Thoracic aorta (tissue), 2 donors: Measurements from ENCODE around the gene LDHD. TPM values are rescaled to one million over a fixed set of nuclear protein-coding genes. Genes with fewer than 3 reads are reported as not detected.
"Not testable (repeated sequence)": the region's sequence is repeated elsewhere in the genome, so short reads cannot be mapped to it uniquely, and the experiment has no call there.

ENCODE experiments used
- ATAC-seq: fragments of 150-250 bp; one replicate; pipeline ENCODE4 v1.8.0; 2017; ENCODE audit warnings: low read depth; ENCODE audit not compliant: insufficient number of reproducible peaks, low FRiP score
- DNase-seq: peaks from one replicate; pipeline ENCODE4 v3.0.0-alpha.2; 2020; ENCODE audit warnings: low spot score
- H3K27ac ChIP-seq, 2 donors: fragments of 200-600 bp; sonication (generic); 1 replicate in 1 of 2; 2 replicates in 1 of 2; pipeline ENCODE4 v1.5.1; 2016; ENCODE audit warnings: mild to moderate bottlenecking in 2 of 2, moderate library complexity in 2 of 2
- H3K27me3 ChIP-seq: fragments of 200-600 bp; sonication (generic); replicated peaks from 2 replicates; pipeline ENCODE4 v1.6.0; 2016; ENCODE audit warnings: mild to moderate bottlenecking; ENCODE audit not compliant: insufficient read depth
- H3K36me3 ChIP-seq: fragments of 200-600 bp; sonication (generic); one replicate; pipeline ENCODE4 v1.5.1; 2016
- H3K4me1 ChIP-seq, 2 donors: fragments of 200-600 bp; sonication (generic); 1 replicate in 1 of 2; 2 replicates in 1 of 2; pipeline versions ENCODE4 v1.5.1 to v1.6.0; 2016; ENCODE audit warnings: low read depth in 2 of 2, mild to moderate bottlenecking in 1 of 2; ENCODE audit not compliant: control insufficient read depth in 1 of 2
- H3K4me3 ChIP-seq: fragments of 200-600 bp; sonication (generic); 2 replicates; pipeline ENCODE4 v1.5.1; 2016; ENCODE audit warnings: mild to moderate bottlenecking
- H3K9me3 ChIP-seq: fragments of 200-600 bp; sonication (generic); 2 replicates; pipeline ENCODE4 v1.5.1; 2016
- total RNA-seq, 2 donors: library from RNA; depleted of rRNA; stranded (reverse); fragments of >200 nt; gene quantifications; one replicate each; pipeline versions ENCODE4 v1.1.0 to v1.2.3, GENCODE V29; 2016
- TF ChIP-seq, protein P1 (sequence below): fragments of 200-600 bp; sonication (generic); IDR thresholded peaks from one replicate; pipeline ENCODE4 v1.5.1; 2019; ENCODE audit warnings: antibody characterized with exemption

Gene LDHD
- total RNA-seq, 2 donors from 2014 or later, result 7.2 to 14.1 TPM

DNA sequence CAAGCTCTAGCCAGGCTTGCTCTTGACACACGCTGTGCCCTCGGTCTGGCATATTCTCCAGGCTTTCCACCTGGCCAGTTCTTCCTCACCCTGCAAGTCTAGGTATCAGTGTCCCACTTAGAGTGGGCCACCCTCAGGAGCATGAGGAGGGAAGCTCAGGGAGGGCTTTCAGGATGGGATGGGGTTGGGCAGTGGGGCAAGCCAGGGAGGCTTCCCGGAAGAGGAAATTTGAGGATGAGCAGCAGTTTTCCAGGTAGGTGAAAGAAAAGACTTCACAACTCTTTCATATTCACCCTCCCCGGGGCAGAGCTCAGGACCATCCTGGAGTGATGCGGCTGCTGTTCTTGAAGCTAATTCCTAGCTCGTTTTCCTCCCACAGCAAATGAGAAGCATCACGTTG, 14.5 kb upstream of the LDHD start:
- ATAC-seq (no peak), DNase-seq (no peak)
- Histone ChIP-seq H3K27me3 (no peaks in the 10 kb centered on the region), H3K27ac (no peak overlapping the region), H3K9me3 (no peaks in the 10 kb centered on the region), H3K36me3 (no peaks in the 10 kb centered on the region), H3K4me1 (peaks cover 0 to 7% of the 10 kb centered on the region in 2 donors), H3K4me3 (no peak overlapping the region)
- TF ChIP-seq, protein P1, sequence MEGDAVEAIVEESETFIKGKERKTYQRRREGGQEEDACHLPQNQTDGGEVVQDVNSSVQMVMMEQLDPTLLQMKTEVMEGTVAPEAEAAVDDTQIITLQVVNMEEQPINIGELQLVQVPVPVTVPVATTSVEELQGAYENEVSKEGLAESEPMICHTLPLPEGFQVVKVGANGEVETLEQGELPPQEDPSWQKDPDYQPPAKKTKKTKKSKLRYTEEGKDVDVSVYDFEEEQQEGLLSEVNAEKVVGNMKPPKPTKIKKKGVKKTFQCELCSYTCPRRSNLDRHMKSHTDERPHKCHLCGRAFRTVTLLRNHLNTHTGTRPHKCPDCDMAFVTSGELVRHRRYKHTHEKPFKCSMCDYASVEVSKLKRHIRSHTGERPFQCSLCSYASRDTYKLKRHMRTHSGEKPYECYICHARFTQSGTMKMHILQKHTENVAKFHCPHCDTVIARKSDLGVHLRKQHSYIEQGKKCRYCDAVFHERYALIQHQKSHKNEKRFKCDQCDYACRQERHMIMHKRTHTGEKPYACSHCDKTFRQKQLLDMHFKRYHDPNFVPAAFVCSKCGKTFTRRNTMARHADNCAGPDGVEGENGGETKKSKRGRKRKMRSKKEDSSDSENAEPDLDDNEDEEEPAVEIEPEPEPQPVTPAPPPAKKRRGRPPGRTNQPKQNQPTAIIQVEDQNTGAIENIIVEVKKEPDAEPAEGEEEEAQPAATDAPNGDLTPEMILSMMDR, result no peak

DNA sequence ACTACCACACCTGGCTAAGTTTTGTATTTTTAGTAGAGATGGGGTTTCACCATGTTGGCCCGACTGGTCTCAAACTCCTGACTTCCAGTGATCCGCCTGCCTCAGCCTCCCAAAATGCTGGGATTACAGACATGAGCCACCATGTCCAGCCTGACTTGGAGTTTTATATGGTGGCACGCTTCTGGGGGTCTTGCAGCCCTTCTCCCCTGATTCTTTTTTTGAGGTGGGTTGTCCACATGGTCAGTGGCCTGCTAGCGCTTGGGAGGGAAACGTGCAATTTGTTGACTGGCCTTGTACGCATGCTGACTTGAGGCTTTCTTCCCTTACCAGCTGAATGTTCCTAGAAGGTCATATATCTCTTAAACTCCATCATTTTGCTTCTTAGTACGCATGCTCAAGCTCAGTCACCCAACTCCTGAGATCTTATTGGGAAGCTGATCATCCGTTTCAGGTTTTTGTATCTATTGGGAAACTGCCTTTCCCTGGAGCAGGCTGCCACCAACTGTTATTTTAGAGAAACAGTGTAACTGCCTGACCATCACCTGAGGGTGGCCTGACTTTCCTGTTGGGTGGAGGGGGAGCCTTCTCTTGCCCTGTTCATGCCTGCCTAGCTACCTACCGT, 13.7 kb upstream of the LDHD start:
- TF ChIP-seq, protein P1, result no peak
- no peaks in the 10 kb centered on the region for H3K36me3 ChIP-seq
- peaks cover 0 to 7% of the 10 kb centered on the region in 2 donors for H3K4me1 ChIP-seq
- H3K4me3 ChIP-seq, result no peak overlapping the region
- H3K27ac ChIP-seq, result no peak overlapping the region
- no peaks in the 10 kb centered on the region for H3K27me3 ChIP-seq
- no peak for ATAC-seq
- no peak for DNase-seq
- no peaks in the 10 kb centered on the region for H3K9me3 ChIP-seq

DNA sequence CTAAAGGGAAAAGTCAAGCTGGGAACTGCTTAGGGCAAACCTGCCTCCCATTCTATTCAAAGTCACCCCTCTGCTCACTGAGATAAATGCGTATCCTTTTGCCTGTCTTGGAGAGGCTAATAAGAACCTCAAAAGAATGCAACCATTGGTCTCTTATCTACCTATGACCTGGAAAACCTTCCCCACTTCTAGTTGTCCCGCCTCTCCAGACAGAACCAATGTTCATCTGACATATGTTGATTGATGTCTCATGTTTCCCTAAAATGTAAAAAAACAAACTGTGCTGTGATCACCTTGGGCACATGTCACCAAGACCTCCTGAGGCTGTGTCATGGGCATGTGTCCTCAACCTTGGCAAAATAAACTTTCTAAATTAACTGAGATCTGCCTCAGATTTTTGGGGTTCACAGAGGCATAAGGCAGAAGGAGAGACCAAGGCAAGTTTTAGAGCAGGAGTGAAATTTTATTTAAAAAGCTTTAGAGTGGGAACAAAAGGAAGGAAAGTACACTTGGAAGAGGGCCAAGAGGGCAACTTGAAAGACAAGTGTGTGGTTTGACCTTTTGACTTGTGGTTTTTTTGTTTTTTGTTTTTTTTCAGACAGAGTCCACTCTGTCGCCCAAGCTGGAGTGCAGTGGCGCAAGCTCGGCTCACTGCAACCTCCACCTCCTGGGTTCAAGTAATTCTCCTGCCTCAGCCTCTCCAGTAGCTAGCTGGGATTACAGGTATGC, 13.0 kb upstream of the LDHD start:
- not testable (repeated sequence) for DNase-seq, H3K36me3 ChIP-seq, ATAC-seq, H3K27me3 ChIP-seq, H3K4me1 ChIP-seq, H3K27ac ChIP-seq, H3K4me3 ChIP-seq, H3K9me3 ChIP-seq

DNA sequence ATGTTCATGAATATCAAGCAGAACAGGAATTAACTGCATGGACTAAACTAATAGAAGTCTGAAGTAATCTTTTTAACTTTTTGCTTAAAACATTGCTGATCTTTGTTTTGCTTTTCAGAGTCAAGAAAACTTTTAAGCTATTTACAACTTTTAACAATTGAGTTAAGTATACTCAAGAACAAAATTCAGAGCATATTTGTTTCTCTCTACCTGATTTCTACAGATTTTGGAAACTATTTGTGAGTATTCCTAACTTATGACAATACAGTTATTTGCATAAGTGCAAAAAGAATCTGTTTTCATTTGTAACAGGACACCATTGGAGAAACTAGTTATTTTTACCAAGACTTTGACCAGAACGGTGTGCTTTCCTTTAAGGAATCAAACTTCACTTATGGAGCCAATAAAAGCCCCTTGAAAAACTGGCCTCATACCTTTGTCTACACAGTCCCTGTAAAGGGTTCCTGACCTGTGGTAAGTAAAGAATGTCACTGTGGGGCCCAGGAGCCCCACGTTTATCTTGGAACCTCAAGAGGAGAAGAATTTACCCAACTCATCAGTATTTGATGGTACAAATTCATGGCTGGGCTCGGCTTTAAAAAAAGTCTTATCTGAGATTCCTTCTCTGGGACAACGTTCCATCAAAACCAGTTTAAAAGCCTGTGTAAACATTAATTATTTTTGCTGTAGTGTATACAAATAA, 11.3 kb upstream of the LDHD start:
- no peaks in the 10 kb centered on the region for H3K27me3 ChIP-seq
- no peak overlapping the region for H3K27ac ChIP-seq
- H3K36me3 ChIP-seq, result no peaks in the 10 kb centered on the region
- peaks cover 0 to 7% of the 10 kb centered on the region in 2 donors for H3K4me1 ChIP-seq
- DNase-seq (no peak), ATAC-seq (no peak)
- H3K9me3 ChIP-seq, result no peaks in the 10 kb centered on the region
- H3K4me3 ChIP-seq, result no peak overlapping the region
- TF ChIP-seq, protein P1, result no peak

DNA sequence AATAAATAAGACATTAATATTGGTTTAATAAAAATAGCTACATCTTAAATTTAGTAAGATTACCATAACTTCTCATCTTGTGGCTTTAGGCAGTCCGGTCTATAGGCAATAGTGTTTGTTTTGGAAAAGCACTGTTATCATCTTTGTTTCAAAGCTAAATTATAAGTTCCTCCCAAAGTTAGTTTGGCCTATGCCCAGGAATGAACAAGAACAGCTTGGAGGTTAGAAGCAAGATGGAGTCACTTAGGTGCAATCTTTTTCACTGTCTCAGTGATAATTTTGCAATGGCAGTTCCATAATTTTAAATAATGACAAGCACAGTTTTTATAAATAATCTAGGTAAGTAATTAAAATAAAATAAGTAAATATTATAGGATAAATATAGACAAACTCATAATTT, 6.0 kb upstream of the LDHD start:
- TF ChIP-seq, protein P1, result no peak
- DNase-seq (no peak), ATAC-seq (no peak)
- H3K36me3 ChIP-seq, result no peaks in the 10 kb centered on the region
- no peaks in the 10 kb centered on the region for H3K27me3 ChIP-seq
- H3K4me1 ChIP-seq, result no peaks in the 10 kb centered on the region
- H3K9me3 ChIP-seq, result peaks cover 10% of the 10 kb centered on the region
- no peak overlapping the region for H3K27ac ChIP-seq
- no peak overlapping the region for H3K4me3 ChIP-seq
